Mucosa of descending colon (tissue), 3 donors: ENCODE measurements around the gene MRGPRX1. TPM values are rescaled to one million over a fixed set of nuclear protein-coding genes. Genes with fewer than 3 reads are reported as not detected.

Source experiments
- ATAC-seq: fragments of 200-7000 bp; cut with Tn5 transposase; one replicate; pipeline ENCODE4 v1.9.1; 2020; ENCODE audit warnings: mild to moderate bottlenecking, moderate library complexity
- DNase-seq, 3 donors: peaks; one replicate each; pipeline ENCODE4 v3.0.0-alpha.2; 2020
- H3K36me3 ChIP-seq: fragments of 200-600 bp; one replicate; pipeline ENCODE4 v1.8.0; 2021; ENCODE audit warnings: low read depth, mild to moderate bottlenecking
- H3K4me1 ChIP-seq: fragments of 200-600 bp; one replicate; pipeline ENCODE4 v1.8.0; 2021; ENCODE audit warnings: low read depth, mild to moderate bottlenecking
- H3K4me3 ChIP-seq: fragments of 200-600 bp; one replicate; pipeline ENCODE4 v1.8.0; 2021; ENCODE audit warnings: mild to moderate bottlenecking
- H3K9me3 ChIP-seq: fragments of 200-600 bp; one replicate; pipeline ENCODE4 v1.8.0; 2021; ENCODE audit warnings: mild to moderate bottlenecking
- intact Hi-C, 2 donors: fragments of 100-400 bp; cut with DNase I in 1 of 2; cut with micrococcal nuclease in 1 of 2; formaldehyde crosslinking; loops; one replicate each; pipeline versions ENCODE4 v1.11.0 to v1.11.1; 2022; cut with DNase I, micrococcal nuclease
- total RNA-seq, 3 donors: library from RNA; stranded (reverse); fragmentation: NEBNext Ultra II Directional in 2 of 3; extraction: Animal tissue kit (Norgen Biotek cat#: 25700) in 2 of 3; gene quantifications; one replicate each; pipeline versions ENCODE4 v1.2.1 to v1.2.4, GENCODE V29; 2021 to 2023
- TF ChIP-seq, protein P1 (sequence below): fragments of 200-600 bp; IDR thresholded peaks from one replicate; pipeline ENCODE4 v1.8.0; 2022; ENCODE audit warnings: antibody characterized with exemption, mild to moderate bottlenecking
- donor health status: DM: no; HTN: no; CAD: no; lungs with moderate emphysema.
- donor health status: DM: no; HTN: no; CAD: no.
- donor health status: DM: no; HTN: yes; CAD: no.

MRGPRX1 gene
- total RNA-seq, 3 donors from 2014 or later: not detected

DNA sequence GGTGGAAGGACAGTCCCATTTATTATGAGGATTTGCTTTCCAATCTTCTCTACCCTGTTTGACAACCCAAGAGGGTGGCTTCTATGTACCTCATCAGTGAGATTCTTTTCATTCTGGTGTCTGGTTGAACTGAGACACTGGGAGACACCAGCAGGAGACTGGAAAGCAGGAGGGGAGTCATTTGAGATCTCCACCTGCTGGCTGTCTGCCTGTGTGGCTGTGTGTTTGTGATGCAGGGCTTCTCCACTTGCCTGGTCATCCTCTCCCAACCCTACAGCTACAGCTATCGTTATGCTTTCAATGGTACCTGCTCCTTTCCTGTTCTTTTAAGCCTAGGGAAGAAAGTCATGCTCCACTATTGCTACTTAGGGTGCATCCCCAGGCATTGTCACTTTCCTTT lies 48.6 kb downstream of the MRGPRX1 start:
- TF ChIP-seq, protein P1, sequence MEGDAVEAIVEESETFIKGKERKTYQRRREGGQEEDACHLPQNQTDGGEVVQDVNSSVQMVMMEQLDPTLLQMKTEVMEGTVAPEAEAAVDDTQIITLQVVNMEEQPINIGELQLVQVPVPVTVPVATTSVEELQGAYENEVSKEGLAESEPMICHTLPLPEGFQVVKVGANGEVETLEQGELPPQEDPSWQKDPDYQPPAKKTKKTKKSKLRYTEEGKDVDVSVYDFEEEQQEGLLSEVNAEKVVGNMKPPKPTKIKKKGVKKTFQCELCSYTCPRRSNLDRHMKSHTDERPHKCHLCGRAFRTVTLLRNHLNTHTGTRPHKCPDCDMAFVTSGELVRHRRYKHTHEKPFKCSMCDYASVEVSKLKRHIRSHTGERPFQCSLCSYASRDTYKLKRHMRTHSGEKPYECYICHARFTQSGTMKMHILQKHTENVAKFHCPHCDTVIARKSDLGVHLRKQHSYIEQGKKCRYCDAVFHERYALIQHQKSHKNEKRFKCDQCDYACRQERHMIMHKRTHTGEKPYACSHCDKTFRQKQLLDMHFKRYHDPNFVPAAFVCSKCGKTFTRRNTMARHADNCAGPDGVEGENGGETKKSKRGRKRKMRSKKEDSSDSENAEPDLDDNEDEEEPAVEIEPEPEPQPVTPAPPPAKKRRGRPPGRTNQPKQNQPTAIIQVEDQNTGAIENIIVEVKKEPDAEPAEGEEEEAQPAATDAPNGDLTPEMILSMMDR: no peak
- intact Hi-C loops: no loop called here
- no peaks in the 10 kb centered on the region for H3K36me3 ChIP-seq
- H3K4me1 ChIP-seq: no peaks in the 10 kb centered on the region
- no peak overlapping the region for H3K4me3 ChIP-seq
- H3K9me3 ChIP-seq: peaks cover 8% of the 10 kb centered on the region
- ATAC-seq (no peak), DNase-seq (no peak)

Other genes with a start within 250 kb of the MRGPRX1 start
- 1 to 10 TPM; 1.7 to 6.0 (median 5.0) TPM for gene TMEM86A, start 240.6 kb downstream of the MRGPRX1 start, total RNA-seq
- gene IGSF22, start 213.2 kb downstream of the MRGPRX1 start, total RNA-seq: 1 to 10 TPM; 1.1 to 1.5 (median 1.5) TPM
- gene PTPN5, start 147.6 kb downstream of the MRGPRX1 start, total RNA-seq: under 1 TPM; 0.14 to 0.92 (median 0.17) TPM
- gene MRGPRX2, start 121.3 kb upstream of the MRGPRX1 start, total RNA-seq: under 1 TPM in 2 of 3 donors, not detected in 1; 0.24 to 0.98 TPM
- 10 to 100 TPM; 19.7 to 33.4 (median 27.2) TPM for gene ZDHHC13, start 177.8 kb upstream of the MRGPRX1 start, total RNA-seq